ENCODE results near the gene SZRD1. TPM values are rescaled to one million over a fixed set of nuclear protein-coding genes. Genes with fewer than 3 reads are reported as not detected.

Gene SZRD1
- total and polyA plus RNA-seq, 2 of the 8 experiments (the other 6 are each of a cell fraction or from before 2014, with no cell fraction given), result 97.8 to 108 TPM

GRCh38 chr1:16425125-16426025 lies 58.3 kb downstream of the SZRD1 start:
- no peaks in the 10 kb centered on the region for H3K9me3 ChIP-seq (ENCODE audit: insufficient read depth in 2 of 2, low read depth in 1 of 2, low read length in 1 of 2)
- no peak overlapping the region for H2BK15ac ChIP-seq (ENCODE audit: low read length)
- H3K23ac ChIP-seq (ENCODE audit: insufficient read length), result no peak overlapping the region
- H3K18ac ChIP-seq (ENCODE audit: extremely low read depth, low read length), result no peak overlapping the region
- no peak overlapping the region for H2BK20ac ChIP-seq (ENCODE audit: low read length)
- H4K8ac ChIP-seq (ENCODE audit: extremely low read depth, insufficient read depth, low read length), result 0 out of 2 replicates have a peak overlapping the region, but pooled peaks have one; percentile 14
- H2BK120ac ChIP-seq (replicated peaks; ENCODE audit: low read depth, low read length), result no peak overlapping the region
- ChIA-PET POLR2A (ENCODE audit: partially characterized antibody) (interaction anchor here (0.5 kb wide), 1 partner anchor 73 kb away, joined by 3 read pairs; the partner anchor contains the start of gene FBXO42), CTCF (ENCODE audit: partially characterized antibody) (interaction anchor here (0.6 to 2.4 kb wide), 4 partner anchors 15 to 755 kb away, joined by 3 to 11 read pairs (median 4); partner anchors contain the start of gene NECAP2)
- no peak overlapping the region for H4K91ac ChIP-seq (replicated peaks; ENCODE audit: insufficient read length, low read length)
- H3K27me3 ChIP-seq (replicated peaks in 1 of 4; ENCODE audit: control insufficient read depth in 3 of 4, extremely low read depth in 1 of 4, insufficient read depth in 3 of 4, low read length in 3 of 4), result 0 out of 7 replicates have a peak, but pooled peaks cover 0 to 2% (median 0%) of the 10 kb centered on the region in 4 experiments
- H3K4ac ChIP-seq (replicated peaks; ENCODE audit: insufficient read length, low read depth, low read length), result no peak overlapping the region
- H3K14ac ChIP-seq (ENCODE audit: insufficient read length), result no peak overlapping the region
- DNase-seq (ENCODE audit: low read depth in 1 of 2, low spot score in 2 of 2), result no peak
- H3K9ac ChIP-seq (replicated peaks in 1 of 4; ENCODE audit: extremely low read depth in 1 of 4, low read depth in 3 of 4, low read length in 3 of 4), result no peak overlapping the region
- no peak overlapping the region for H2AK5ac ChIP-seq (ENCODE audit: low read depth, low read length)
- H4K5ac ChIP-seq (ENCODE audit: insufficient read length, low read depth, low read length), result no peak overlapping the region
- no peaks in the 10 kb centered on the region for H3K36me3 ChIP-seq (ENCODE audit: control insufficient read depth in 2 of 4, insufficient read depth in 4 of 4, low read length in 3 of 4)
- H3K4me2 ChIP-seq (ENCODE audit: insufficient read depth in 1 of 2, low read depth in 2 of 2, low read length in 2 of 2), result no peak overlapping the region
- no peaks in the 10 kb centered on the region for H3K23me2 ChIP-seq (ENCODE audit: low read depth, low read length)
- H3K79me1 ChIP-seq (ENCODE audit: low read depth, low read length), result no peaks in the 10 kb centered on the region
- H3K4me1 ChIP-seq (replicated peaks in 1 of 4; ENCODE audit: control insufficient read depth in 3 of 4, insufficient read depth in 4 of 4, low read length in 3 of 4), result no peaks in the 10 kb centered on the region
- no peaks in the 10 kb centered on the region for H3K79me2 ChIP-seq (ENCODE audit: control insufficient read depth in 1 of 2, insufficient read depth in 2 of 2, low read length in 2 of 2)
- whole genome bisulfite sequencing, 2 experiments (ENCODE audit: extremely low coverage in 1 of 2, insufficient coverage in 1 of 2, insufficient read length in 1 of 2, insufficient replicate concordance in 2 of 2, low coverage in 1 of 2, low lambda C conversion rate in 2 of 2, missing lambda C conversion rate in 1 of 2), result 89% methylated on average over 10 of the region's 10 CpGs; no CpG with 5 or more reads in 1 of the 2 experiments
- H2AFZ ChIP-seq (ENCODE audit: low read length), result no peak overlapping the region; the same call in 1 of the 2 replicates
- H3K4me3 ChIP-seq (ENCODE audit: extremely low read depth in 1 of 4, insufficient read depth in 2 of 4, low read depth in 3 of 4, low read length in 4 of 4), result no peak overlapping the region
- no peak overlapping the region for H2BK12ac ChIP-seq (ENCODE audit: low read depth, low read length)
- no peak for FAIRE-seq
- H3K56ac ChIP-seq (replicated peaks; ENCODE audit: insufficient read length, low read depth, low read length), result no peak overlapping the region
- no peaks in the 10 kb centered on the region for H4K20me1 ChIP-seq (replicated peaks in 1 of 2; ENCODE audit: control insufficient read depth in 1 of 2, insufficient read depth in 2 of 2, low read length in 2 of 2)
- no peak overlapping the region for H2BK5ac ChIP-seq (ENCODE audit: low read depth, low read length)
- no peak overlapping the region for H3K27ac ChIP-seq (ENCODE audit: low read depth, low read length)
- TF ChIP-seq ATF2 (IDR thresholded peaks at IDR 0.05; ENCODE audit: low read length) (no peak), BACH1 (IDR thresholded peaks at IDR 0.05; ENCODE audit: low read length) (no peak), EZH2 (IDR thresholded peaks at IDR 0.05; ENCODE audit: low read depth, low read length, severe bottlenecking) (no peak), FOSL1 (IDR thresholded peaks at IDR 0.05; ENCODE audit: insufficient read depth, low read depth, low read length) (no peak), ASH2L (IDR thresholded peaks at IDR 0.05; ENCODE audit: low read length) (no peak)
- TF ChIP-seq, protein P1, sequence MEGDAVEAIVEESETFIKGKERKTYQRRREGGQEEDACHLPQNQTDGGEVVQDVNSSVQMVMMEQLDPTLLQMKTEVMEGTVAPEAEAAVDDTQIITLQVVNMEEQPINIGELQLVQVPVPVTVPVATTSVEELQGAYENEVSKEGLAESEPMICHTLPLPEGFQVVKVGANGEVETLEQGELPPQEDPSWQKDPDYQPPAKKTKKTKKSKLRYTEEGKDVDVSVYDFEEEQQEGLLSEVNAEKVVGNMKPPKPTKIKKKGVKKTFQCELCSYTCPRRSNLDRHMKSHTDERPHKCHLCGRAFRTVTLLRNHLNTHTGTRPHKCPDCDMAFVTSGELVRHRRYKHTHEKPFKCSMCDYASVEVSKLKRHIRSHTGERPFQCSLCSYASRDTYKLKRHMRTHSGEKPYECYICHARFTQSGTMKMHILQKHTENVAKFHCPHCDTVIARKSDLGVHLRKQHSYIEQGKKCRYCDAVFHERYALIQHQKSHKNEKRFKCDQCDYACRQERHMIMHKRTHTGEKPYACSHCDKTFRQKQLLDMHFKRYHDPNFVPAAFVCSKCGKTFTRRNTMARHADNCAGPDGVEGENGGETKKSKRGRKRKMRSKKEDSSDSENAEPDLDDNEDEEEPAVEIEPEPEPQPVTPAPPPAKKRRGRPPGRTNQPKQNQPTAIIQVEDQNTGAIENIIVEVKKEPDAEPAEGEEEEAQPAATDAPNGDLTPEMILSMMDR (IDR thresholded peaks at IDR 0.05; ENCODE audit: control extremely low read depth in 1 of 3, insufficient read depth in 1 of 3, low read depth in 1 of 3, low read length in 3 of 3), result no peak

Measured in H1 (cell line).